Measurements from ENCODE around the gene PRRX2.
"Not testable (repeated sequence)": the region's sequence is repeated elsewhere in the genome, so short reads cannot be mapped to it uniquely, and the experiment has no call there.

Gene PRRX2

DNA sequence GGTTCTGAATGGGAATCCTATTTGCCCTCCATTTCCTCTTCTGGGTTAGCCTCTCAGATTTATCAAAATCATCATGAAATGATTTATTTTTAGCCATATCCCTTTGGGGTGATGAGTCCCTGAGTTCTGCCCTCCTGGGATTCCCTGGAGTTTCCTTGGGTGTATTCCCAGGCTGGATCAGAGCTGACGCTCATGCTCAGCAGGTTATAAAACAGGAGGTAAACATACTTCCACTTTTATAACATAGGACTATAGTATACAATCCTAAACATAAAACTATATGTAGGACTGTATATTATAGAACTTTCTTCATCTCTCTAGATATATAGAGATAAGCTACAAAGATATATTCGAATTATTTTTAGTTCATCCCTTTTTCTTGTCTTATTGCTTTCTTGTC, 4.4 kb upstream of the PRRX2 start:
- no peaks in the 10 kb centered on the region for H3K27me3 ChIP-seq (ENCODE audit: low read depth, low read length)
- no peaks in the 10 kb centered on the region for H3K9me3 ChIP-seq (ENCODE audit: control insufficient read depth in 1 of 2, low read length in 2 of 2)
- no peak overlapping the region for H3K4me3 ChIP-seq (ENCODE audit: low read depth in 1 of 2, low read length in 2 of 2)
- no peak overlapping the region for H3K27ac ChIP-seq (ENCODE audit: low read length)
- H3K36me3 ChIP-seq (ENCODE audit: control insufficient read depth in 1 of 2, insufficient read depth in 2 of 2, low read length in 2 of 2): no peaks in the 10 kb centered on the region
- peaks cover 0 to 3% of the 10 kb centered on the region in 2 donors for H3K4me1 ChIP-seq (ENCODE audit: control insufficient read depth in 1 of 2, insufficient read depth in 2 of 2, low read length in 2 of 2)

DNA sequence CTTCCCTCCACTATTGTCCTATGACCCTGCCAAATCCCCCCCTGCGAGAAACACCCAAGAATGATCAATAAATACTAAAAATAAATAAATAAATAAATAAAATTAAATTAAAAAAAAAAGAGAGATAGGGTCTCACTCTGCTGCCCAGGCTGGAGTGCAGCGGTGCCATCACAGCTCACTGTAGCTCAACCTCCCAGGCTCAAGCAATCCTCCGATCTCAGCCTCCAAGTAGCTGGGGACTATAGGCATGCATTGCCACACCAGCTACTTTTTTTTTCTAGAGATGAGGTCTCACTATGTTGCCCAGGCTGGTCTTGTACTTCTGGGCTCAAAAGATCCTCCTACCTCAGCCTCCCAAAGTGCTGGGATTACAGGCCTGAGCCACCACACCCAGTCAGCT, 3.2 kb upstream of the PRRX2 start:
- H3K4me1 ChIP-seq (ENCODE audit: control insufficient read depth in 1 of 2, insufficient read depth in 2 of 2, low read length in 2 of 2); H3K27ac ChIP-seq (ENCODE audit: low read length); H3K4me3 ChIP-seq (ENCODE audit: low read depth in 1 of 2, low read length in 2 of 2); H3K9me3 ChIP-seq (ENCODE audit: control insufficient read depth in 1 of 2, low read length in 2 of 2); H3K36me3 ChIP-seq (ENCODE audit: control insufficient read depth in 1 of 2, insufficient read depth in 2 of 2, low read length in 2 of 2); H3K27me3 ChIP-seq (ENCODE audit: low read depth, low read length): not testable (repeated sequence)

DNA sequence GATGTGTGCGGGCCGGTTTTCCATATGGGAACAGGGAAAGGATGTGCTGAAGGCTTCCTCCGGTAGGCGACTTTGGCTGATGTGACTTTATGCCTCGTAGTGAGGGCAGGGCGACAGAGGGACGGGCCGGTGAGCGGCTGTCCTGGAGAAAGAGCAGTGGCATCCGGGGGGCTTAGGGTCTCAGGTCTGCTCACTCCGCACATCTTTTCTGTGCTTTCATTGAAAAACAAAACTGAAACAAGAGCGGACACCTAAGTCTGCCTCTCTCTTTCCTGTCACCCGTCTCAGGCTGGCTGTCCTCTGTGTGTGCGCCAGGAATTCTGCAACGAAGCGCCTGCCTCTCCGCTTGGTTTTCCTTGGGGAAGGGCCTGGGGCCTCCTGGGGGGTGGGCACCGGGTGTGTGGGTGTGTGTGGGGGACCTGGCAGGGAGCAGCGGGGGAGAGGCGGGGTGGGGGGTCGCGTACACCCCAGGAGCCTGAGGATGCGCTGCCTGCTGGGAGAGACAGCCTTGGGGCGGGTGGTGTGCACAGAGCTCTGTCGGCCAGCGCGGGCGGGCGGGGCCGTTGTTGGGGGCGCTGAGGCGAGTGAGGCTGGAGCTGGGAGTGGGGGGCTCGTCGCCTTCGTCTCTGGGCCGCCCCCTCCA, 580 bp upstream of the PRRX2 start:
- Histone ChIP-seq H3K27ac (ENCODE audit: low read length) (no peak overlapping the region), H3K9me3 (ENCODE audit: control insufficient read depth in 1 of 2, low read length in 2 of 2) (no peaks in the 10 kb centered on the region), H3K36me3 (ENCODE audit: control insufficient read depth in 1 of 2, insufficient read depth in 2 of 2, low read length in 2 of 2) (no peaks in the 10 kb centered on the region), H3K4me3 (ENCODE audit: low read depth in 1 of 2, low read length in 2 of 2) (peak overlapping the region in 1 of 2 donors; percentile 61), H3K27me3 (ENCODE audit: low read depth, low read length) (peaks cover 8% of the 10 kb centered on the region), H3K4me1 (ENCODE audit: control insufficient read depth in 1 of 2, insufficient read depth in 2 of 2, low read length in 2 of 2) (peaks cover 0 to 3% of the 10 kb centered on the region in 2 donors)

DNA sequence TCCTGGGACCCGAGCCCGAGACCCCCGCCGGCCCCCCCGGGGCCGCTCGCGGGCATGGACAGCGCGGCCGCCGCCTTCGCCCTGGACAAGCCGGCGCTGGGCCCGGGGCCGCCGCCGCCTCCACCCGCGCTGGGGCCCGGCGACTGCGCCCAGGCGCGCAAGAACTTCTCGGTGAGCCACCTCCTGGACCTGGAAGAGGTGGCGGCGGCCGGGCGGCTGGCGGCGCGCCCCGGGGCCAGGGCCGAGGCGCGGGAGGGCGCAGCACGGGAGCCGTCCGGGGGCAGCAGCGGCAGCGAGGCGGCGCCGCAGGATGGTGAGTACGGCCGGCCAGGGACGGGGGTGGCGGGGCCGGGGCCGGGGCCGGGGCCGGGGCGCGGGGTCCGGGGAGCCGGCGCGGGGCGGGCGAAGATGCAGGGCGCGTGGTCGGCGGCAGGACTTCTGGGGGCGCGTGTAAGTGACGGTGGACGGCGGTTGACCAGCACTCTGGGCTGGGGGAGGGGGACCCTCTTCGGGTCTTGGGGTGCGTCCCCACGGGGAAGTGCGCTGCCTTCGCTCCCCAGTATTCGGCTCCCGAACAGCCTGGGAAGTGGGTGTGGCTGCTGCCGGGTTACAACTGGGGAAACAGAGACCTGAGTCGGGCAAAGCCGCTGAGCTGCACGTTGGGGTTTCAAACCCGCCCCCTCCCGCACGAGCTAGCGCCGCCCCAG, 520 bp downstream of the PRRX2 start:
- H3K4me3 ChIP-seq (ENCODE audit: low read depth in 1 of 2, low read length in 2 of 2): peak overlapping the region in 1 of 2 donors; percentile 61
- H3K27me3 ChIP-seq (ENCODE audit: low read depth, low read length): peaks cover 8% of the 10 kb centered on the region
- H3K27ac ChIP-seq (ENCODE audit: low read length): no peak overlapping the region
- no peaks in the 10 kb centered on the region for H3K36me3 ChIP-seq (ENCODE audit: control insufficient read depth in 1 of 2, insufficient read depth in 2 of 2, low read length in 2 of 2)
- peaks cover 0 to 3% of the 10 kb centered on the region in 2 donors for H3K4me1 ChIP-seq (ENCODE audit: control insufficient read depth in 1 of 2, insufficient read depth in 2 of 2, low read length in 2 of 2)
- no peaks in the 10 kb centered on the region for H3K9me3 ChIP-seq (ENCODE audit: control insufficient read depth in 1 of 2, low read length in 2 of 2)

DNA sequence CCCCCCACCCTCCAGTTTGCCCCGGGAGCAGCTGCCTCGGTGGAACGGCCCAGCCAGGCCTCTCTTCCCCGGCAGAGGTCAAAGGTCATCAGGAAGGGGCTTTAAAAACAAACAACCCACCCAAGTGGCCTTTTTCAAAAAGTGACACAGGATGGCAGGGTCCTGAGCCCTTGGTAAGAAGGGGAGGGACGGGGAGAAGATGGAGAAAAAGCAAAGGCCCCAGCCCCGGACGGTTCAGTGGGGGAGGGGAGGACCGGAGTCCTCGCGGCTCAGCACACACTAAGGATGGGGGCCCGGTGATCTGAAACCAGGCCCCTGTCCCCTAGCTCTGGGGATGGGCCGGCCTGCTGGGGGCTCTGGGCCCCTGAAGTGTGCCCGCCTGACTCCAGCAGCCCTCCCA, 1.1 kb downstream of the PRRX2 start:
- H3K9me3 ChIP-seq (ENCODE audit: control insufficient read depth in 1 of 2, low read length in 2 of 2): no peaks in the 10 kb centered on the region
- H3K4me3 ChIP-seq (ENCODE audit: low read depth in 1 of 2, low read length in 2 of 2): no peak overlapping the region
- peaks cover 8% of the 10 kb centered on the region for H3K27me3 ChIP-seq (ENCODE audit: low read depth, low read length)
- H3K27ac ChIP-seq (ENCODE audit: low read length): no peak overlapping the region
- H3K36me3 ChIP-seq (ENCODE audit: control insufficient read depth in 1 of 2, insufficient read depth in 2 of 2, low read length in 2 of 2): no peaks in the 10 kb centered on the region
- peaks cover 0 to 3% of the 10 kb centered on the region in 2 donors for H3K4me1 ChIP-seq (ENCODE audit: control insufficient read depth in 1 of 2, insufficient read depth in 2 of 2, low read length in 2 of 2)

DNA sequence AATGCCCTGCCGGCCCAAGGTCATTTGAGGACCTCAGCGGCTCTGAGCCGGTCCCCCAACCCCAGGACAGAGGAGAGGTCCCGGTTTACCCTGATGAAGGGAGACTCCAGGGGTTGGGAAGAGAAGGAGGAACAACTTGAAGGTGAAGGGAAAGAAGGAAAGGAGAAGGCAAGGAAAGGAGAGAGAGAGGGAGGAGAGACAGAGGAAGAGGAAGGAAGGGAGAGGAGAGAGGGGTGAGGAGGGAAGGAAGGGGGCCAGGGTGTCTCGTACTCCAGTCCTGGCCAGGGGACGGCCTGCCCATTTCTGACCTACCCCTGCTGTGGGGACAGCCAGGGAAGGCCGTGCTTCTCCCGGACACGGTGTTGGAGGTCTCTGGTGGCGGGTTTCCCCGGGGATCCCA, 1.9 kb downstream of the PRRX2 start:
- Histone ChIP-seq H3K4me3 (ENCODE audit: low read depth in 1 of 2, low read length in 2 of 2) (no peak overlapping the region), H3K36me3 (ENCODE audit: control insufficient read depth in 1 of 2, insufficient read depth in 2 of 2, low read length in 2 of 2) (no peaks in the 10 kb centered on the region), H3K9me3 (ENCODE audit: control insufficient read depth in 1 of 2, low read length in 2 of 2) (no peaks in the 10 kb centered on the region), H3K4me1 (ENCODE audit: control insufficient read depth in 1 of 2, insufficient read depth in 2 of 2, low read length in 2 of 2) (peaks cover 0 to 3% of the 10 kb centered on the region in 2 donors), H3K27ac (ENCODE audit: low read length) (no peak overlapping the region), H3K27me3 (ENCODE audit: low read depth, low read length) (peaks cover 8% of the 10 kb centered on the region)

DNA sequence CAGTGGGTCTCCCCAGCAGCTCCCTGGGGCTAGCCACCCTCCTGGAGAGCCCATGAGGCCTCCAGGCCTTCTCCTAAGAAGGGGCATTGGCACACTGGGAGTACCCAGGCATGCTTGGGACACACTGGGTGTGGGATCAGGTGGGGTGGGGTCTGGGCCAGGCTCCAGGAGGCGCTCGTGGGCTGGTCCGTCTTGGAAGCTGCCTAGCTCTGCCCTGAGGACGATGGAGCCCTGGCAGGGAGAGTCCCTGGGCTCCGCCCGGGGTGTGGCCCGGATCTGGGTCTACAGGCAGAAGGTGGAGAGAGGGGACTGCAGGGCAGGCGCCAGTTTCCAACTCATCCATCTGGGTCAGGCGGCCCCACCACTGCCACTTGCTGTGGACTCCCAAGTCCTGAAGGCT, 2.4 kb downstream of the PRRX2 start:
- peaks cover 0 to 3% of the 10 kb centered on the region in 2 donors for H3K4me1 ChIP-seq (ENCODE audit: control insufficient read depth in 1 of 2, insufficient read depth in 2 of 2, low read length in 2 of 2)
- no peak overlapping the region for H3K4me3 ChIP-seq (ENCODE audit: low read depth in 1 of 2, low read length in 2 of 2)
- H3K9me3 ChIP-seq (ENCODE audit: control insufficient read depth in 1 of 2, low read length in 2 of 2): no peaks in the 10 kb centered on the region
- no peak overlapping the region for H3K27ac ChIP-seq (ENCODE audit: low read length)
- peaks cover 8% of the 10 kb centered on the region for H3K27me3 ChIP-seq (ENCODE audit: low read depth, low read length)
- no peaks in the 10 kb centered on the region for H3K36me3 ChIP-seq (ENCODE audit: control insufficient read depth in 1 of 2, insufficient read depth in 2 of 2, low read length in 2 of 2)

DNA sequence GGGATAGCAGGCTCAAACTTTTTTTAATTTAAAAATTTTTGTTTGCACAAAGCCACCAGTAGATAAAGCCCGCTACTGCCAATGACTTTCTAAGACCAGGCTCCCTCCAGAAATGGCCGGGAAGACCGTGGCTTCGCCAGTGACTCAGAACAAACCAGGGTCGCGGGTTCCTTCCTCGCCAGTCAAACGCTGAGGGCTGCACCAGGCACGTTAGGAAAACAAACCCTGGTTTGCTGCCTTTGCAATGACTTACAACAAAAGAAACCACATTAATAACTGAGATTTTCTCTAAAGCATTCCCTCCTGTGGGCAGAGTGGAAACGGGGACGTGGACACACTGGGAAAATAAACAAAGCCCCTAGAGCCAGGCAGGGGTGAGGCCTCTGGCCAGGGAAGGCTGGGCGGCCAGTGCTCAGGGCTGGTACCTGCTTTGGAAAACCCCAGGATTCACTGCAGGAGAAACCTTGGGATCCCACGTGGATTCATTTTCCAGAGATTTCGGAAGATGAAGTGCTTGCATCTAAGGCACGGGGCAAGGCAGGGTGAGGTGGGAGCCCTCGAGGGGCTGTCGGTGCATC, 3.8 kb downstream of the PRRX2 start:
- no peak overlapping the region for H3K4me3 ChIP-seq (ENCODE audit: low read depth in 1 of 2, low read length in 2 of 2)
- H3K27me3 ChIP-seq (ENCODE audit: low read depth, low read length): peaks cover 8% of the 10 kb centered on the region
- peaks cover 0 to 3% of the 10 kb centered on the region in 2 donors for H3K4me1 ChIP-seq (ENCODE audit: control insufficient read depth in 1 of 2, insufficient read depth in 2 of 2, low read length in 2 of 2)
- H3K27ac ChIP-seq (ENCODE audit: low read length): no peak overlapping the region
- no peaks in the 10 kb centered on the region for H3K9me3 ChIP-seq (ENCODE audit: control insufficient read depth in 1 of 2, low read length in 2 of 2)
- H3K36me3 ChIP-seq (ENCODE audit: control insufficient read depth in 1 of 2, insufficient read depth in 2 of 2, low read length in 2 of 2): no peaks in the 10 kb centered on the region

DNA sequence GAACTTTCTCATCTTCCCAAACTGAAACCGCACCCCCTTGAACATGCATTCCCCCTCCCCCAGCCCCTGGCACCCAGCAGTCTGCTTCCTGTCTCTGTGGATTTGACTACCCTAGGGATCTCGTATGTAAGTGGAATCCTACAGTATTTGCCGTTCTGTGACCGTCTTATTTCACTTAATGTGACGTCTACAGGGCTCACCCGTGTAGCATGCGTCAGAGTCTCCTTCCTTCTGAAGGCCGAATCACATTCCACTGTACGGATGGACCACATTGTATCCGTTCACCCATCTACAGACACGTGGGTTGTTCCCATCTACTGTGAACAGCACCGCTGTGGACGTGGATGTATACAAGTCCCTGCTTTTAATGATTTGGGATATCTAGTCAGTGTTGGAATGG, 4.5 kb downstream of the PRRX2 start:
- Histone ChIP-seq H3K4me3 (ENCODE audit: low read depth in 1 of 2, low read length in 2 of 2) (no peak overlapping the region), H3K4me1 (ENCODE audit: control insufficient read depth in 1 of 2, insufficient read depth in 2 of 2, low read length in 2 of 2) (peaks cover 0 to 3% of the 10 kb centered on the region in 2 donors), H3K36me3 (ENCODE audit: control insufficient read depth in 1 of 2, insufficient read depth in 2 of 2, low read length in 2 of 2) (no peaks in the 10 kb centered on the region), H3K9me3 (ENCODE audit: control insufficient read depth in 1 of 2, low read length in 2 of 2) (no peaks in the 10 kb centered on the region), H3K27me3 (ENCODE audit: low read depth, low read length) (peaks cover 8% of the 10 kb centered on the region), H3K27ac (ENCODE audit: low read length) (no peak overlapping the region)

DNA sequence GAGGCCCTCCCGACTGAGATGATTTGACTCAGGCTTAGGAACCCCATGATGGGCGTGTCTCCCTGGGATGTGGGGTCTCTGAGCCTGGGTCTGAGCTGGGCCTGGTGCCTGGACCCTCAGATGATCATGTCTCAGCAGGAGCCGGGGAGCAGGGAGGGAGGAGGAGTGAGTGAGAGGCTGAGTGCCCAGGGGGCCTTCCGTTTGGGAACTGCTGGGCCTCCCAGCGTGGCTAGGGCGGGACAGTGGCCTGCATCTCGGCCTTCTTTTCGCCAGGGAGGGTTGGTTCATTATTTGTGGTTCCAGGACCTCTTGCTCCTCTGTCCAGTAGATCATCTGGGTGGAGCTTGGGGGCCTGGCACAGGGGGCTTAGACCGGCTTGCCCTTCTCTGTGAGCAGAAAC, 5.6 kb downstream of the PRRX2 start:
- H3K9me3 ChIP-seq (ENCODE audit: control insufficient read depth in 1 of 2, low read length in 2 of 2): no peaks in the 10 kb centered on the region
- peaks cover 8% of the 10 kb centered on the region for H3K27me3 ChIP-seq (ENCODE audit: low read depth, low read length)
- H3K4me3 ChIP-seq (ENCODE audit: low read depth in 1 of 2, low read length in 2 of 2): no peak overlapping the region
- no peak overlapping the region for H3K27ac ChIP-seq (ENCODE audit: low read length)
- no peaks in the 10 kb centered on the region for H3K4me1 ChIP-seq (ENCODE audit: control insufficient read depth in 1 of 2, insufficient read depth in 2 of 2, low read length in 2 of 2)
- H3K36me3 ChIP-seq (ENCODE audit: control insufficient read depth in 1 of 2, insufficient read depth in 2 of 2, low read length in 2 of 2): no peaks in the 10 kb centered on the region

DNA sequence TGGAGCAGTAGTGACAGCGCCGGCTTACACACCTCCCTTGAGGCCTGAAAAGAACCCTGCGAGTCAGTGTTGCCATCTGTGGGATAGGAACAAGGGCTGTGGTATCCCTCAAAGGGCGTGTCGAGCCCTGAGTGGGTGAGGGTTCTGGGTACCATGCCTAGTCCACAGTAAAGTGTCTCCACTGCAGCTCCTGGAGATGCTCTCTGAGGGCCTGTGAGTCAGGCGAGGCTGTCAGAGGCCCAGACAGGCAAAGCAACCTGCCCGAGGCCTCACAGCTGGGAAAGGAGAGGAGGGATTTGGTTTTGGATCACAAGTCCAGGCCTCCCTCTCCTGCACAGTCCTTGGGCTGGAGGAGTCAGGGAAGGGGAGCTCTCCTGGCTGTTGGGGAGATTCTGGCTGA, 6.1 kb downstream of the PRRX2 start:
- Histone ChIP-seq H3K4me1 (ENCODE audit: control insufficient read depth in 1 of 2, insufficient read depth in 2 of 2, low read length in 2 of 2) (no peaks in the 10 kb centered on the region), H3K4me3 (ENCODE audit: low read depth in 1 of 2, low read length in 2 of 2) (no peak overlapping the region), H3K27me3 (ENCODE audit: low read depth, low read length) (peaks cover 8% of the 10 kb centered on the region), H3K9me3 (ENCODE audit: control insufficient read depth in 1 of 2, low read length in 2 of 2) (no peaks in the 10 kb centered on the region), H3K27ac (ENCODE audit: low read length) (no peak overlapping the region), H3K36me3 (ENCODE audit: control insufficient read depth in 1 of 2, insufficient read depth in 2 of 2, low read length in 2 of 2) (no peaks in the 10 kb centered on the region)
